ENCODE data around the gene GPR78. TPM values are rescaled to one million over a fixed set of nuclear protein-coding genes. Genes with fewer than 3 reads are reported as not detected.
A peak's percentile ranks its signal among the peaks of the same experiment; 100 is the strongest.

Gene GPR78
- total and polyA plus RNA-seq, 2 of the 8 experiments (the other 6 are each of a cell fraction or from before 2014, with no cell fraction given) = 1.0 to 3.0 TPM

- Histone ChIP-seq H2BK15ac (ENCODE audit: low read length) (peak overlapping the region; percentile 61; the same call in 1 of the 2 replicates), H3K23me2 (ENCODE audit: low read depth, low read length) (no peaks in the 10 kb centered on the region), H3K4me1 (replicated peaks in 1 of 4; ENCODE audit: control insufficient read depth in 3 of 4, insufficient read depth in 4 of 4, low read length in 3 of 4) (peaks cover 0 to 12% (median 3%) of the 10 kb centered on the region in 4 experiments; a peak in 5 of 7 replicates), H3K27me3 (replicated peaks in 1 of 4; ENCODE audit: control insufficient read depth in 3 of 4, extremely low read depth in 1 of 4, insufficient read depth in 3 of 4, low read length in 3 of 4) (no peaks in the 10 kb centered on the region; a peak in 1 of 7 replicates), H3K27ac (ENCODE audit: low read depth, low read length) (no peak overlapping the region), H3K4me3 (ENCODE audit: extremely low read depth in 1 of 4, insufficient read depth in 2 of 4, low read depth in 3 of 4, low read length in 4 of 4) (no peak overlapping the region), H3K14ac (ENCODE audit: insufficient read length) (no peak overlapping the region), H4K91ac (replicated peaks; ENCODE audit: insufficient read length, low read length) (peak overlapping the region; percentile 19), H2AK5ac (ENCODE audit: low read depth, low read length) (no peak overlapping the region), H4K8ac (ENCODE audit: extremely low read depth, insufficient read depth, low read length) (no peak overlapping the region), H4K5ac (ENCODE audit: insufficient read length, low read depth, low read length) (no peak overlapping the region), H2AFZ (ENCODE audit: low read length) (no peak overlapping the region), H3K79me1 (ENCODE audit: low read depth, low read length) (no peaks in the 10 kb centered on the region), H3K4me2 (ENCODE audit: insufficient read depth in 1 of 2, low read depth in 2 of 2, low read length in 2 of 2) (no peak overlapping the region), H3K79me2 (ENCODE audit: control insufficient read depth in 1 of 2, insufficient read depth in 2 of 2, low read length in 2 of 2) (no peaks in the 10 kb centered on the region), H2BK20ac (ENCODE audit: low read length) (no peak overlapping the region), H4K20me1 (replicated peaks in 1 of 2; ENCODE audit: control insufficient read depth in 1 of 2, insufficient read depth in 2 of 2, low read length in 2 of 2) (no peaks in the 10 kb centered on the region), H3K18ac (ENCODE audit: extremely low read depth, low read length) (no peak overlapping the region), H3K56ac (replicated peaks; ENCODE audit: insufficient read length, low read depth, low read length) (no peak overlapping the region), H3K9ac (replicated peaks in 1 of 4; ENCODE audit: extremely low read depth in 1 of 4, low read depth in 3 of 4, low read length in 3 of 4) (no peak overlapping the region; a peak in 1 of 7 replicates), H3K4ac (replicated peaks; ENCODE audit: insufficient read length, low read depth, low read length) (no peak overlapping the region), H3K9me3 (ENCODE audit: insufficient read depth in 2 of 2, low read depth in 1 of 2, low read length in 1 of 2) (no peaks in the 10 kb centered on the region), H3K36me3 (ENCODE audit: control insufficient read depth in 2 of 4, insufficient read depth in 4 of 4, low read length in 3 of 4) (no peaks in the 10 kb centered on the region), H3K23ac (ENCODE audit: insufficient read length) (no peak overlapping the region), H2BK12ac (ENCODE audit: low read depth, low read length) (peak overlapping the region; percentile 2; the same call in 1 of the 2 replicates), H2BK5ac (ENCODE audit: low read depth, low read length) (peak overlapping the region; percentile 7; the same call in 1 of the 2 replicates), H2BK120ac (replicated peaks; ENCODE audit: low read depth, low read length) (no peak overlapping the region)
- WGBS, 2 experiments (ENCODE audit: extremely low coverage in 1 of 2, insufficient coverage in 1 of 2, insufficient read length in 1 of 2, insufficient replicate concordance in 2 of 2, low coverage in 1 of 2, low lambda C conversion rate in 2 of 2, missing lambda C conversion rate in 1 of 2) = 93% methylated on average over 14 of the region's 14 CpGs; no CpG with 5 or more reads in 1 of the 2 experiments
- ChIA-PET POLR2A (ENCODE audit: partially characterized antibody) (interaction anchor here (0.7 to 2.3 kb wide), 6 partner anchors 8 to 121 kb away, joined by 3 to 5 read pairs (median 3); no protein-coding TSS in a partner anchor), CTCF (ENCODE audit: partially characterized antibody) (interaction anchor here (0.7 to 14.7 kb wide), 18 partner anchors 9 to 145 kb away, joined by 3 to 237 read pairs (median 4); partner anchors contain the start of gene CPZ)
- DNase-seq (ENCODE audit: low read depth in 1 of 2, low spot score in 2 of 2) (no peak), FAIRE-seq (no peak)
- no peak for TF ChIP-seq SIX5 (IDR thresholded peaks at IDR 0.05; ENCODE audit: low read depth, low read length)
- TF ChIP-seq, protein P1, sequence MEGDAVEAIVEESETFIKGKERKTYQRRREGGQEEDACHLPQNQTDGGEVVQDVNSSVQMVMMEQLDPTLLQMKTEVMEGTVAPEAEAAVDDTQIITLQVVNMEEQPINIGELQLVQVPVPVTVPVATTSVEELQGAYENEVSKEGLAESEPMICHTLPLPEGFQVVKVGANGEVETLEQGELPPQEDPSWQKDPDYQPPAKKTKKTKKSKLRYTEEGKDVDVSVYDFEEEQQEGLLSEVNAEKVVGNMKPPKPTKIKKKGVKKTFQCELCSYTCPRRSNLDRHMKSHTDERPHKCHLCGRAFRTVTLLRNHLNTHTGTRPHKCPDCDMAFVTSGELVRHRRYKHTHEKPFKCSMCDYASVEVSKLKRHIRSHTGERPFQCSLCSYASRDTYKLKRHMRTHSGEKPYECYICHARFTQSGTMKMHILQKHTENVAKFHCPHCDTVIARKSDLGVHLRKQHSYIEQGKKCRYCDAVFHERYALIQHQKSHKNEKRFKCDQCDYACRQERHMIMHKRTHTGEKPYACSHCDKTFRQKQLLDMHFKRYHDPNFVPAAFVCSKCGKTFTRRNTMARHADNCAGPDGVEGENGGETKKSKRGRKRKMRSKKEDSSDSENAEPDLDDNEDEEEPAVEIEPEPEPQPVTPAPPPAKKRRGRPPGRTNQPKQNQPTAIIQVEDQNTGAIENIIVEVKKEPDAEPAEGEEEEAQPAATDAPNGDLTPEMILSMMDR (IDR thresholded peaks at IDR 0.05; ENCODE audit: control extremely low read depth in 1 of 3, insufficient read depth in 1 of 3, low read depth in 1 of 3, low read length in 3 of 3) = peak in 1 of 3 experiments; percentile 4; a peak in 1 of 4 replicates
Observed at GRCh38 chr4:8548731-8549351, 31.4 kb upstream of the GPR78 start.

All from H1 (cell line).